ENCODE measurements around the gene STK32B. TPM values are rescaled to one million over a fixed set of nuclear protein-coding genes. Genes with fewer than 3 reads are reported as not detected.

STK32B gene
- total RNA-seq, 1 donor from 2014 or later: 4.2 TPM

DNA sequence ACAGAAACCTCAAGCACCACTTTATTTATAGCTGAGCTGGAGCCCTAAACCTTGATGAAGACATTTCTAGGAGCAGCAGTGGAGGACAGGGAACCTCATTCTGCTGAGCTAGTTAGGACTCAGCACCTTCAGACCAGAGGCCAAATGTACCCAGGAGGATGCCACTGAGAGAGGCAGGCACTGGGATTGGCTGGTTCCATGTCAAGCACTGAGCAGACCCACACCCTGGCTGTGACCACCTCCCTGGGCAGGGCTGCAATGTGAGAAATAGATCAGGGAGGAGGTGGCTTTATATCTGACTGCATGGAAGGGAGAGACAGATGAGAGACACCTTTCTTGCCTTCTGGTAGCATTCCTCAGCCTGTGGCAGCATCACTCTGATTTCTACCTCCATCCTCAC, 304.6 kb downstream of the STK32B start:
- TF ChIP-seq, protein P1, sequence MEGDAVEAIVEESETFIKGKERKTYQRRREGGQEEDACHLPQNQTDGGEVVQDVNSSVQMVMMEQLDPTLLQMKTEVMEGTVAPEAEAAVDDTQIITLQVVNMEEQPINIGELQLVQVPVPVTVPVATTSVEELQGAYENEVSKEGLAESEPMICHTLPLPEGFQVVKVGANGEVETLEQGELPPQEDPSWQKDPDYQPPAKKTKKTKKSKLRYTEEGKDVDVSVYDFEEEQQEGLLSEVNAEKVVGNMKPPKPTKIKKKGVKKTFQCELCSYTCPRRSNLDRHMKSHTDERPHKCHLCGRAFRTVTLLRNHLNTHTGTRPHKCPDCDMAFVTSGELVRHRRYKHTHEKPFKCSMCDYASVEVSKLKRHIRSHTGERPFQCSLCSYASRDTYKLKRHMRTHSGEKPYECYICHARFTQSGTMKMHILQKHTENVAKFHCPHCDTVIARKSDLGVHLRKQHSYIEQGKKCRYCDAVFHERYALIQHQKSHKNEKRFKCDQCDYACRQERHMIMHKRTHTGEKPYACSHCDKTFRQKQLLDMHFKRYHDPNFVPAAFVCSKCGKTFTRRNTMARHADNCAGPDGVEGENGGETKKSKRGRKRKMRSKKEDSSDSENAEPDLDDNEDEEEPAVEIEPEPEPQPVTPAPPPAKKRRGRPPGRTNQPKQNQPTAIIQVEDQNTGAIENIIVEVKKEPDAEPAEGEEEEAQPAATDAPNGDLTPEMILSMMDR (conservative IDR thresholded peaks at IDR 0.05; ENCODE audit: low read depth, low read length): no peak
- DNase-seq (ENCODE audit: low read depth): no peak
- no peak overlapping the region for H3K4me3 ChIP-seq (ENCODE audit: low read depth, low read length)

DNA sequence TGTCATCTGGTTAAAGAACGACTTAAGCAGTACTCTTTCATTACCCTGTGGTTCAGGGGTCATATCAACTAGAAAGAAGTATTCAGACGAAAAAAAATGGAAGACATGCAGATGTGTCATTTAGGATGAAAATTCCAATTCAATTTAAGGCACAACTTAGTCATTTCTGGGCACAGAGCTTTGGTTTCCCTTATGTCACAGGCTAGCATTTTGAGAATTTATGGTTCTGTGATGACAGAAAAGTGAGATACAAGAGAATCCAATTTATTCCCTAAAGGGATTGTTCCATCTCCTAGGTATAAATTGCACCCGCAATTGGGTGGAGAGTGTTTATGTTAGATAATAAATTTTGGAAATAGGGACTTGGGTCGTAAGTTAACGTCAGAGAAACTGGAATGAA, 306.6 kb downstream of the STK32B start:
- no peak for DNase-seq (ENCODE audit: low read depth)
- TF ChIP-seq, protein P1 (conservative IDR thresholded peaks at IDR 0.05; ENCODE audit: low read depth, low read length): no peak
- H3K4me3 ChIP-seq (ENCODE audit: low read depth, low read length): no peak overlapping the region

DNA sequence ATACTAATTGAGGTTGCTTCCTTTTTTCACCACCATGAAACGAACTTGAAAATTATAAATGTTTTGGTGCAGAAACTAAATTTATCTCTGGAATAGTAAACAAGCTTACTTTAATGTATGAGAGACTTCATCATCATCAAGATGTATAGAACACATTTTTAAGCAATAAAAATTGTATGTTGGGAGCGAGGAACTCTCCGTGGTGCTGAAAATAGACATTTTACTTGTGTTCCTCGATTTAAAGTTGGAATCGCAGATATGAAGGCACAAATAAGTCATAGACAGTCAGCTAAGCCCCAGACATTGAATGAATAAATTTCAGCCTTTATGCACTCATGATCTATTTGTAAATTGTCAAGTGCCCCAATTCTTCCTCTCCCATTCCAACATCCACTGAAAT, 310.7 kb downstream of the STK32B start:
- DNase-seq (ENCODE audit: low read depth): no peak
- TF ChIP-seq, protein P1 (conservative IDR thresholded peaks at IDR 0.05; ENCODE audit: low read depth, low read length): no peak
- H3K4me3 ChIP-seq (ENCODE audit: low read depth, low read length): no peak overlapping the region

DNA sequence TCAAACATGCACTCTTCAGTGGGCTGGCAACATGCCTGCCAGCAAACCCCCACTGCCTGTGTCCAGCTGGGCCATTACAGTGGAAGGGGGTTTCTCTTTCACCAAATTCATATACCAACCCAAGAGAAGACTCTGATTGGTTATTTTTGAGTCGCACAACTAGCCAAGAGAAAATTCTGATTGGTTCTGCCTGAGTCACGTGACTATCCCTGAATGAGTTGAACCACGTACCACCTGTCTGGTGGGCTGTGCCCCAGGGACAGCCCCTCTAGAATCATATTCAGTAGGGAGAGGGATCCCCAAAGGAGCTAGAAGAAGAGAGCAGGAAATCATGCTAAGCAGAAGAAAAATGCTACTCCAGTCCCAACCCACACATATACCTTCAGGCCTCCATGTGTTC, 313.1 kb downstream of the STK32B start:
- DNase-seq (ENCODE audit: low read depth): no peak
- no peak overlapping the region for H3K4me3 ChIP-seq (ENCODE audit: low read depth, low read length)
- TF ChIP-seq, protein P1 (conservative IDR thresholded peaks at IDR 0.05; ENCODE audit: low read depth, low read length): no peak

DNA sequence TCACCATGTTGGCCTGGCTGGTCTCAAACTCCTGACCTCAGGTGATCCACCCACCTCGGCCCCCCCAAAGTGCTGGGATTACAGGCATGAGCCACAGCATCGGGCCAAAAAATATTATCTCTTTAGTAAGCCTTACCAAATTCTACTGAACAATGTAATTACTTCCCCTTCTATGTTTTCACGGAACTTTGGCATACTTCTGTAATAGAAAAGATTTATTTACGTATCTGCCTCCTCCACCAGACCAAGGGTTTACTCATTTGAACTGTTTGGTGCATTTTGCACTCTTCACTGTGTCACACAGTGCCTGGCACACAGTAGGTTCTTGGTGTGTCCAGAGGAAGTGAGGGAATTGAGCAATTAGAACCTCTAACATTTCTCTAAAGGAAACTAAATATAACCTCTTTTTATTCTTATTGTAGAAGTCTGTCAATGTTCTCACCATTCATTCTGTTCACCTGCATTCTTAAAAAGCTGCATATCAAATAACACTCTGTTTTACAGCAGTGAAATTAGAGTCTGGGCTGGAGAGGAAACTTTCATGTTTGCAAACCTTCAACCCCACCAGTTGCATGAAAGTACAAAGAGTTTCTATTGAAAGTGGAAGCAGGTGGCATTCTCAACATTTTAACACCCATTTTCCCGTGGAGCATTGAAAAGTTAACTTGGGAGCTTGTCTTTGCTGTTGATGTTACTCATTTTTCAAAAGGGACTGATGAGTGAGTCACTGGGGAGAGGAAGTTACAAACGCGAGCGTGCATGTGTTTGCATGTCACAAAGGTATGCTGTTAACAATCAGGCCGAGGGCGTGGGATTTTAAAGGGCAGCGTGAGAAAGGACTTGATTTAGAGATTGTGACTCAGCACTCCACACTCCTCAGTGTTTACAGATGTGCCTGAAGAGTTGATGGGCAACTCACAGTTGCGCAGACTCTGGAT, 314.1 kb downstream of the STK32B start:
- peak; percentile 76 for DNase-seq (ENCODE audit: low read depth)
- TF ChIP-seq, protein P1 (conservative IDR thresholded peaks at IDR 0.05; ENCODE audit: low read depth, low read length): no peak
- no peak overlapping the region for H3K4me3 ChIP-seq (ENCODE audit: low read depth, low read length)

DNA sequence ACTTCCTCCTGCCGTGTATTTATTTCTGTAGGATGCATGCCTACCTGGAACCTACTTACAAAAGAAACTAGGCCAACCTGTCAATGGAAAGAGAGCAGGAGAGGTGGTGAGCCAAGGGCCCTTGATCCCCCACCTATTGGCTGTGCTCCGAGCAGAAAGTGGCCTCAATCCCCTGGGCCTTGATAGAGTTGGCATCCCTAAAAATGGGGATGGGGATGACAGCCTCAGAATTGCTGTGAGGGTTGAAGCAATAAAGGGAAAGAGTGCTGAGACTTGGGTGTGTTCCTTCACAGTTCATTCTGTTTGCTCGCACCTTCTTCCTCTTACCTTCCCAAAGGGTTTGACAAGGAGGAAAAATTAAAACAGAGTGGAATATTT, 314.7 kb downstream of the STK32B start:
- DNase-seq (ENCODE audit: low read depth): no peak
- no peak overlapping the region for H3K4me3 ChIP-seq (ENCODE audit: low read depth, low read length)
- TF ChIP-seq, protein P1 (conservative IDR thresholded peaks at IDR 0.05; ENCODE audit: low read depth, low read length): no peak

DNA sequence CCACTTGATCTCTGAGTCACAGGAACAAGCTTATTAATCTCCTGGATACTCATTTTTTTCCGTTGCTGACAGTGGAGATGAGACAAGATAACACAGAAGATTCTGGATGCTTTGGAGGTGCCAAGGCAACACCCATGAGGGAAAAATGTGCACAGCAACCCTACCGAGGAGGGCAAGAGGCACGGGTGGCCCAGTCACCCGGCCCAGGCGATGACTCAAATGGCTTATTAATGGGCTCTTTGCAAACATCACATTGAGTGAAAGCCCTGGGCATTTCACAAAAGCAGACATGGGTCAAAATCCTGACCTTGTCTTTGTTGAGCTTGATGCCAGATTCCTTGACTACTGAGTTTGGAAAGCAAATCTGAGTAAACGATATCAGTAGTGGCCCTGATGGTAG, 315.1 kb downstream of the STK32B start:
- TF ChIP-seq, protein P1 (conservative IDR thresholded peaks at IDR 0.05; ENCODE audit: low read depth, low read length): no peak
- DNase-seq (ENCODE audit: low read depth): no peak
- no peak overlapping the region for H3K4me3 ChIP-seq (ENCODE audit: low read depth, low read length)
